Ureter (tissue), 1 donor: ENCODE measurements around the gene TSPAN3. TPM values are rescaled to one million over a fixed set of nuclear protein-coding genes. Genes with fewer than 3 reads are reported as not detected.

Experiments
- total RNA-seq: library from RNA; stranded (reverse); gene quantifications from one replicate; pipeline ENCODE4 v1.2.4, GENCODE V29; 2023
- donor health status: DM: yes; HTN: yes; CAD: no.

Gene TSPAN3
- total RNA-seq, 1 donor from 2014 or later, result 166 TPM

Other genes starting within 250 kb of the TSPAN3 start
- 45.9 TPM for gene SCAPER, start 165.8 kb downstream of the TSPAN3 start, total RNA-seq
- gene RCN2, start 139.4 kb downstream of the TSPAN3 start, total RNA-seq, result 47.4 TPM
- gene PSTPIP1, start 76.0 kb downstream of the TSPAN3 start, total RNA-seq, result 12.3 TPM